Measurements from ENCODE around the gene JMJD7.

DNA sequence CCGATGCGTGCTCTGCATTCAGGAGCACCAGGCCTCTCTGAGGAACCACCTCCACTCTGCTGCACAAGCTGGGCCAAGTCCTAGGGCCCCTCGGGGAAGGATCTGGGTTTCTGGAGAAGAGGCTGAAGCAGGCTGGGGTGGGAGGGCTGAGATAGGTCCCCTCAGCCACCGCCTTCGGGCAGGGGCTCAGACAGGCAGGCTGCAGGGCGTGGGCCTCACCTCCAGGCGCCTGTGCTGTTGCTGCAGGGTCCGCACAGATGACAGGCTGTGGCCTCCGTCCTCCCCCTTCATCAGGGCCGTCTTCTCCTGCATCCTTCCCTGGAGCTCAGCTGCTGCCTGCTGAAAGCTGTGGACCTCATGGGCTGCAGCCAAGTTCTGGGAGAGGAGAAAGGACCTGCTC lies 25.9 kb downstream of the JMJD7 start:
- TF ChIP-seq POLR2AphosphoS5 (IDR thresholded peaks at IDR 0.05) (no peak), CTCF (IDR thresholded peaks at IDR 0.05) (no peak), POLR2A (IDR thresholded peaks at IDR 0.05) (no peak)

All from breast epithelium (tissue), 3 donors.